NK-92 (cell line): ENCODE results near the gene PDGFD.
"Not testable (repeated sequence)": the region's sequence is repeated elsewhere in the genome, so short reads cannot be mapped to it uniquely, and the experiment has no call there.

Experiments used
- DNase-seq: peaks from one replicate; lab custom pipeline; 2025; ENCODE audit not compliant: unreplicated experiment; lab: John Stamatoyannopoulos, UW

Gene PDGFD

DNA sequence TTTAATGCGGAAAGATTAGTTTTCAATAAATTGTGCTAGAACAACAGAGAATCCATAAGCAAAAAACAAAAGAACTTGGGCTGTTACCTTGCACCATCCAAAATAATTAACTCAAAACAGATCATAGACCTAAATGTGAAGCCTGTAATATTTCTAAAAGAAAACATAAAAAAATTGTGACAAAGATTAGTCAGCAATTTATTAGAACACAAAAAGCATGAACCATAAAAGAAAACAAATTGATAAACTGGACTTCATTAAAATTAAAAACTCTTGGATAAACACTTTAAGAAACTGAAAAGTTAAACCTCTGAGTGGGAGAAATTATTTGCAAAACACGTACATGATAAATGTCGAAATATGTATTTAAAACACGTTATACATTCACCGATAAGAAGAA is 106.0 kb downstream of the PDGFD start:
- no peak for DNase-seq

DNA sequence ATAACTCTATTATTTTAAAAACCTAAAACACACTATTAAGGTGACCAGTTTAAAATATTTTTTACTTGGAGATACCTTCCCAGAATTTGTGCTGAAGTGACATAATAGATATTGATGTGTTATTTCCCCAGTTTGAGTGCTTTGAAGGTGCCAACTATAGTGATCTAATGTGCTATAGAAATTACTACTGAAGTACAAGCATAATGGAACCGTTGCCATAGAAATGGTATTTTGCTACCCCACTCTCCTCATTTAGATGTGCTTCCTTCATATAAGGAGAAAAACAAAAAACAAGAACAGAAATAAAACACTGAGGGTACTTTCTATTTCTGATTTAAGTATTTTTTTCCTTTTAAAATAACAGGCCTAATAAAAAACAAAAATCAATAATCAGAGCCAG is 108.4 kb downstream of the PDGFD start:
- DNase-seq = no peak

DNA sequence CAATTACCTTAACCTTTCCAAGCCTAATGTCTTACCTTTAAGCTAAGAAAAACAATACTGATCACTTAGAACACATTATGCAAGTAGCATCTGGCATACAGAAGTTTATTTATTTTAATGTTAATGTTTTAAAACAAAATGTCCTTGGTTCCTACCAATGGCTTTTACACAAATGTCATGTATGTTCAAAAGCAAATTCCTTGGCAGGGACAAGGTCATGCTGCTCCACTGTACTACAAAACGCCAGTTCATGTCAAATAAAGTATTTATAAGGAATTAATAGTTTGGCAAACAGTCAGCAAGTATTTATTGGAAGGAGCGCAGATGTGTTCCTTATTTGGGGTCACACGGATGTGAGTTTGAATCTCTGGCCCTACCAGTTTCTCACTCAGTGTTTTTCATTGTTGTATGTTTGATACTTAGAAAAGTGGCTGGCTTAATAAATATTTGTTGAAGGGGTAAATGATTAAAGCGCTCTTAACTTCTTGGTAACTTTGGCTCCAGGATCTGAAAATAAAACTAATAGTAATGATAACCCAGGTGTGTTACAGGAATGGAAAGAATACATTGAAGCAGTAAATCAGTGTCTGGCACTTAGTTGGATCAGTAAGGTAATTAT is 108.9 kb downstream of the PDGFD start:
- DNase-seq = no peak

DNA sequence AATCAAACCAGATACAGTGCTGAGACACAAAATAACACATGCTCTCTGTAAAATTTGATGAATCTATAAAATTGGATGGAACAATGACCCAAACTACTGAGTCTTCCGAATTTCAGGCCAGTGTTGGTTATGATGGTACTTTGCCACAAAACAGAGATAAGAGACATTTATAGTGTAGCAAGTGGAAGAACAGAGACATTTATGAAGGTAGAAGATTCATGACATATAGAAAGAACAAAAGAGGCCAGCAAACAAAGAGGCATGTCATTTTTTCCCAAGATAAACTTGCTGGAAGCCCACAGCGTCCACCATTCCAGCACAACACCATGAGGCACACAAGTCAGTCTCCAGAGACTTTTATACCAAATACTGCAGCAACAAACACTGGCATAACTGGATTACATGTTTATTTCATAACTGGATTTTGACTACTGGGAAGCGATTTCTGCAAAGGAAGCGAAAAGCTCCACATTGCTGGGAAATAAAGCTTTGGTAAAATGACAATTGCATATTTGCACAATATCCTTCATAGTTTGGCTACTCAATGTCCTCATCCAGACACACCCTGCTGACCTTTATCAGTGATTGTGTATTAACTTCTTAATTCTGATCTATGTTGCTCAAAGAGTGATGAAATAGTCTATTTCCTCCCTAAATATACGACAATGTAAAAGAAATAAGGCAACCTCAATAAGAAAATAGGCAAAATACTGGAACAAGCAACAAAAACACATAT is 110.0 kb downstream of the PDGFD start:
- no peak for DNase-seq

DNA sequence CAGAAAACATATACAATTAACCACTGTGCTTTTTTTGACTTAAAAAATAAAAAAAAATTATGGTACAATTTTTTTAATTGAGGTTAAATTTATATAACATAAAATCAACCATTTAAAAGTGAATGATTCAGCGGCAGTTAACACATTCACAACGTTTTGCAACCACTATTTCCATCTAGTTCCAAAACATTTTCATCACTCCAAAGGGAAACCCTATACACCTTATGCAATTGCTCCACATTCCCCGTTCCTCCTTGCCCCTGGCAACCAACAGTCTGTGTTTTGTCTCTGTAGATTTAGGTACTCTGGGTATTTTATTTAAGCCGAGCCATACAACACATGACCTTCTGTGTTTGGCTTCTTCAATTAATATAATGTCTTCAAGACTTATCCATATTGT is 112.2 kb downstream of the PDGFD start:
- DNase-seq = no peak

DNA sequence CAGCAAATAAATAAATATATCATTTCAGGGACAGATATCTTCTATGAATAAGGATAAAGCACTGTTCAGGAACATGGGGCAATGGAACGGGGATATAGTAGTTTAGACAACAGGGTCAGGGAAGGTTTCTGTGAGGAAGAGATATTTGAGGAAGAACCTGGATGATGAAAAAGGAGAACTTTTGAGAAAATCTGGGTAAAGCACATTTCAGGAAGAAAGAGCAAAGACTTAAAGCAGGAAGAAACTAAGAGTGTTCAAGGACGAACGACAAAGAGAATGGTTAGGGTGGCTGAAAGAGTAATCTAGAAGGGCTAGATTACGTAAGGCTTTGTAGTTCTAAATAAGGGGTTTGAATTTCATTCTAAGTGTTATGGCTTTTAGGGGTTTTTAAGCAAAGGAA is 114.8 kb downstream of the PDGFD start:
- no peak for DNase-seq

DNA sequence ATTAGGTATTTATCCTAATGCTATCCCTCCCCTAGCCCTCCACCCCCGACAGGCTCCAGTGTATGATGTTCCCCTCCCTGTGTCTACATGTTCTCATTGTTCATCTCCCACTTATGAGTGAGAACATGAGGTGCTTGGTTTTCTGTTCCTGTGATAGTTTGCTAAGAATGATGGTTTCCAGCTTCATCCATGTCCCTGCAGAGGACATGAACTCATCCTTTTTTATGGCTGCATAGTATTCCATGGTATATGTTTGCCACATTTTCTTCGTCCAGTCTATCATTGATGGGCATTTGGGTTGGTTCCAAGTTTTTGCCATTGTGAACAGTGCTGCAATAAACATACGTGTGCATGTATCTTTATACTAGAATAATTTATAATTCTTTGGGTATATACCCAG is 117.1 kb downstream of the PDGFD start:
- not testable (repeated sequence) for DNase-seq

DNA sequence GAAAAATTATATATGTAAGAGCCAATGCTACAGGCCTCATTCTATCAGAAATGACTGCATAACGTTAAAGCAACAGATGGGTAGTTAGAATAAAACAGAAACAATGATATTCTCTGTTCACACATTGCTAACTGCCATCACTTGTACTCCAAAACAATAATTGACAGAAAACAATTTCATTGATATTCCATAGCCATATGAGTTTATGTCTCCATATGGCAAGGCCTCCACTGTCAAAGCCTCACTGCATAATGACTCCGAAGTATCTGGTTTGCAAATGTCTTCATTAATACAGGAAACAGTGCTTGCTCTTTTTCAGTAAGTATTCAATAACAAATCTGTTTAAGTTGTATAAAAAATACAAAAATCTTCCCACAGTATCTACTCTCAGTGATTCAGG is 117.6 kb downstream of the PDGFD start:
- no peak for DNase-seq

DNA sequence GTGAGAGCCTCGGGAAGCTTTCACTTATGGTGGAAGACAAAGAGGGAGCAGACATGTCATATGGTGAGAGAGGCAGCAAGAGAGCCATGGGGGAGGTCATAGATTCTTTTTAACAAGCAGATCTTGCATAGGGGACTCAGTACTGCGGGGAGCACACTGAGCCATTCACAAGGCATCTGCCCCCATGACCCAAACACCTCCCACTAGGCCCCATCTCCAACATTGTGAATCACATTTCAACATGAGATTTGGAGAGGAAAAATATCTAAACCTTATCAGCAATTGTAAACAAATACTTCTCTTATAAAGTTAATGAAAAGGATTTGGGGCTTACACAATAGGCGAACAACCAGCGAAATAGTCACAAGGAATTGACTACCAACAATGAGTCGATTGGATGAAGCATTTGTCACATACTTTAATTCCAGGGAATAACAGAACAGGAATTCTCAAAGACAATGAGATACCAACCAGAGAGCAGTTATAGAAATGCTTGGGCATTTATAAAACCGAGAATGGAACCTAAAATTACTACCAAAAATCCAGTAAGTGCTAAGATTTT is 120.2 kb downstream of the PDGFD start:
- DNase-seq = no peak

DNA sequence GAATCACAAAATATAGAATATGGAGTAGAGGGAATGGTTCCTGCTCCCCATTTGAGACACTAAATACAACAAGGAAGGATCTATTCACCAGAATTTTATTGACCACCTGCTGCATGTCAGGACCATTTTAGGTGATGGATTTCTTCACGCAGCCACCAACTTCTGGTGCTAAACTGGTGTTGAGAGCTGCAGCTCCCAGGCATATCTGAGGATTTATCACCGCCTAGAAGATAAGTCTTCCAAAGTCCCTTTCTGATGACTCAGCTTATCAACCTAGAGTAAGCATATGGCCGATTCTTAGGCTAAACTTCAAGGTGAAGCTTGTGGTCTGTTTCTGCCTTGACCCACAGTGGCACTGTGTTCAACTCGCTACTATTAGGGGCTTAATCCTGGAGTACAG is 120.8 kb downstream of the PDGFD start:
- no peak for DNase-seq

DNA sequence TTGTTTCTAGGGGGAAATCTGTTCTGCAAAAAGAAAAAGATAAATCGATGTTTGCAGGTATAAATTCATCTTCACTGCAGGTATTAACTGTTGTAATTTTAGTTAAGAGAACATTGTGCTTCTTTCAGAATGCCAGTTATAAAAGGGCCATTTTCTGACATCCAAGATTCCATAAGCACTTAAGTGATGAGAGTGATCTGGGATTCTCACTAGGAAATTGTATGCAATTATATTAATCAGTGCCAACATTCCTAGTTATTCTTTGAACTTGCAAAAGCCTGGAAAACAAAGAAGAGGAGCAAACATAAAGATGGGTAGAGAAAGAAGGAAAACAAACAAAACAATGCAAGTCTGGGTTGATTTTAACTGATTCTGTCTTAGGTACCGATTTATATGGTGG is 122.2 kb downstream of the PDGFD start:
- DNase-seq = no peak

DNA sequence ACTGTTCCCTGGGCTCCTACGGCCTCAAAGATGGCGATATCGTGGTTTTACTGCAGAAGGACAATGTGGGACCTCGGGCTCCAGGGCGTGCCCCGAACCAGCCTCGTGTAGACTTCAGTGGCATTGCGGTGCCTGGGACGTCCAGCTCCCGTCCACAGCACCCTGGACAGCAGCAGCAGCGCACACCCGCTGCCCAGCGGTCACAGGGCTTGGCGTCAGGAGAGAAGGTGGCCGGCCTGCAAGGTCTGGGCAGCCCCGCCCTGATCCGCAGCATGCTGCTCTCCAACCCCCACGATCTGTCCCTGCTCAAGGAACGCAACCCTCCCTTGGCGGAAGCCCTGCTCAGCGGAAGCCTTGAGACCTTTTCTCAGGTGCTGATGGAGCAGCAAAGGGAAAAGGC is 127.0 kb downstream of the PDGFD start:
- DNase-seq = no peak

DNA sequence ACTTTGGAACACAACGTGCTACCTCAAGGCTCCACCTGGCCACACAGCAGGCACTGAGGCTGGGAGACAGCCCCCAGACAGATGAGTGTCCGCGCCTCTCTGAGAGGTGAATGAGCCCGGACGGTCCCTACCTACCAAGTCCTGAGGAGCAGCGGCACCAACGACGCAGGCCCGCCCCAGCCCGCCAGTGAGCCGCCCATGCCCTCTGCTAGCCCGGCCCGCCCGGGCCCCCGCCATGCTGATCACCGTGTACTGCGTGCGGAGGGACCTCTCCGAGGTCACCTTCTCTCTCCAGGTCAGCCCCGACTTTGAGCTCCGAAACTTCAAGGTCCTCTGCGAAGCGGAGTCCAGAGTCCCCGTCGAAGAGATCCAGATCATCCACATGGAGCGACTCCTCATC is 127.4 kb downstream of the PDGFD start, which contains the start of gene DDI1:
Gene DDI1 (plus strand): TSS at position 53 of the 400 bp plus-strand sequence. CDS start 183 bp downstream, at position 236.
- DNase-seq = no peak

DNA sequence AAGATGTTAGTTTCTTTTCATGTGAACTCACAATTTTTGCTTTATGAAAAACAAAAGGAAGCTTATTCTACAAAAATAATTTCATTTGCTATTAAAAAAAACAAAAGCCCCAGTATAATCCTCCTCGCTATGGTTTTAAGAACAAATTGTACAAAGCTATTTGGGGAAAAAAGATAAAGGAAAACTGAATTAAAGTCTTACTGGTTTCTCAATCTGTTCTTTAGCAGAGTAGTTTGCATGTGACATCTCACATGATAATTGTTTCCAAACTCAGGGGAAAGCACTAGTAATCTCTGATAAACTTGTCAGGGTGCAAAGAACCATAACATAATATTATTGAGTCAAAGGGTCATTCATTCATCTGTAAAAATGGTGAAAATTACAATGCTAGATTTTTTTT is 130.4 kb downstream of the PDGFD start:
- DNase-seq = no peak

DNA sequence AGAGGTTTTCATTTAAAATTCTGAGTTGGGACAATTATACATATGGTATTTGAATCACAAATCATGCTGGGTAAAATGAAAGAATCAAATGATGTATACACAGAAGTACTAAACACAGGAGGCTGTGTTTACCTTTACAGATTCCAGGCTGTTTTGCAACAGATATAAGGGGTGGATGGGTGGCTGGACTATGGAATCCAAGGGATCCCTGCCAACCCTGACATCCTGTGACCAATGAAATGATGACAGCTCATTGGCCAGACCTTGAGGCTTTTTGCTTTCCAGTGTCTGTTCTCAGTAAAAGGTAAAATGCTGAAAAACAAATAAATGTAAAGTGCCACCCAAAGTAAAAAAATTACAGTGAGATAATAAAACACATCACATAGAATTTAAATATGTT is 130.8 kb downstream of the PDGFD start:
- no peak for DNase-seq

DNA sequence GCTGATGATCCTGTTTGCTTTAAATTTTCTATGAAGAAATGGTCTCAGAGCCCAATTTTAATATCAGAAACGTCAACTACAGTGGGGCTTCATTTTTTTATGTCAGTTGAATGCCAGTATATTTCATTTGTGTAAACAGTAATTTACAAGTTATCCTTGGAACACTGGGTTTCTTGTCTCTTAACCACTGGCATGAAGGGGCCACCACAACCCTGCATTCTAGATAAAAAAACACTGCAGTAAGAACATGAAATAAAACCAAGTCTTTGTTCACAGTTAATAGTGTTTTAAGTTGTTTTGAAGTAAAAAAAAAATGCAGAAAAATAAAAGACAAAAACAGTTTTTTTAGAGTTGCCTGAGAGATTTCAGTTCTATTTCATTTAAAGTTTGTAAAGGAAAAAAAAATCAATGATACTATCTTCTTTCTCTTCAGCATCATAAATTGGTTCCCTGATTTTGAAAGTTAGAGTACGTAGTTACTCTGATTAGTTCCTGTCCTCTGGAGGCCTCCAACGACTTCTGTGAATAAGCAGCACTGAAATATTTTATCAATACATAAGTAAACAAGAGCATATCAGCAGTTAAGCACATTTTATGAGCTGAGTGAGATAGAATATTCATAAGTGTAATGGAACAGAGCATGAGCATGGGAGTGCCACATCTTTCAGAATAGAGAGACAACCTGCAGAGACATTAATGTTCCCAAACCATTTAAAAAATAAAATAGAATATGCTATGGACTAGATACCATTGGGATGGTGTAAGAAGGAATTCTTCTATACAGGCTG is 135.3 kb downstream of the PDGFD start:
- no peak for DNase-seq

DNA sequence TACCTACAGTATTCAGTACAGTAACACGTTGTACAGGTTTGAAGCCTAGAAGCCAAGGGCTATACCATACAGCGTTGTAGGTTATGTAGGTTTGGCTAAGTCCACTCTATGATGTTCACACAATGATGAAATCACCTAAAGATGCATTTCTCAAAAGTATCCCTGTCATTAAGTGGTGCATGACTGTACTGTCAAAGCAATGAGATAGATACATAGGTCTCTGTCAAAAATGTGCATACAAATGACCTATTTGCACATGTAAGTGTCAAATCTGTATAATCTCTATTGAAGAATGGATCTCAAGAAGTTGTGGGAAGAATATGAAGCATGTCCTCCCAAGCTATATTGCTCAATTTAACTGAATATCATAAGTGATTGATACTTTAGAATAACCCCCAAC is 139.4 kb downstream of the PDGFD start:
- no peak for DNase-seq

DNA sequence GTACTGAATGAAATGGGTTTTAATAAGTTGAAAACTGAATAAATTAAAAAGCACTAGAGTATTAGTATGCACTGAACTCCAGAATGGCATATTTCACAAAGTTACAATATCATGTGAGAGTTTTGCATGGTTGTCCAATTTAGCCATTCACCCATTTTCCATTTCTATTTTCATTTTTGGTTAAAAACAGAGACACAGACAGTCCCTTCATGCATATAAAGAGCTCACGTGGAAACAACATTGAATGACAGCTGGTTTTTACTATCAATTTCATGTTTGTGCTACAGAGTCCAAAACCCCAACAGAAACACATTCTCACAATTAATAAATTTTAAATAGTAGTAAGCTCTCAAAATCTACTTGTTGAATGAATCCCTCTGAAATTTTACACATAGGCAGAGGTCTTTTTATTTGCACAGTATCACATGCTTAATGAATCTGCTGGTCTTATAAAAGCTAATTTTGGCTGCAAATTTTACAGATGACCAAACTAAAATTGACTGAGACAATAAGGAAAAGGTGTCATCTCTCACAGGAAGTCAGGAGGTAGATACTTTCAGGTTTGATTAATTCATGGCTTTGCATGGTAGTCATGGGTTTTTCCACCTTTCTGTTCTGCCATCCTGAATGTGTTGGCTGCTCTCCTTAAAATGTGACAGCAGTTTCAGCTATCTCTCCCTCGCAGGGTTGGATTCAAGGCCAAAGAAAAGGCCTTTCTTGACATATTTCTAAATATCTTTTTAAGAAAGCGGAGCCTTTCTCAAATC is 148.1 kb downstream of the PDGFD start:
- DNase-seq = no peak

DNA sequence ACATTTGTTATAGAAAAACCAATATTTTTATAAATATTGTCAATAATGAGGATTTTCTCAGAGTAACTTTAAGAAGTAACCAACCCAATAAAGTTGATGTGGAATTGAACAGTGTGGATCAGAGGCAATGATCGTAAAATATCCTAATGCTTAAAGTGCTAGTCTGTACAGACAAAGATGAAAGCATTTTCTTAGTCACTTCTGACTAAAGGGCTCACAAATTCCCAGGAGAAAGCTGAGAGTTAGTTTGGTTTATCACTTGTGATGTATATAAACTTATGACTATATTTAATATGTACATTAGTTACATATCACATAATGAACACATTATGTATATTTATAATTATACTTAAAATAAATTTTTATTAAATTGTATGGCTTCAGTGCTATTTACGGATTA is 152.9 kb downstream of the PDGFD start:
- DNase-seq = no peak

DNA sequence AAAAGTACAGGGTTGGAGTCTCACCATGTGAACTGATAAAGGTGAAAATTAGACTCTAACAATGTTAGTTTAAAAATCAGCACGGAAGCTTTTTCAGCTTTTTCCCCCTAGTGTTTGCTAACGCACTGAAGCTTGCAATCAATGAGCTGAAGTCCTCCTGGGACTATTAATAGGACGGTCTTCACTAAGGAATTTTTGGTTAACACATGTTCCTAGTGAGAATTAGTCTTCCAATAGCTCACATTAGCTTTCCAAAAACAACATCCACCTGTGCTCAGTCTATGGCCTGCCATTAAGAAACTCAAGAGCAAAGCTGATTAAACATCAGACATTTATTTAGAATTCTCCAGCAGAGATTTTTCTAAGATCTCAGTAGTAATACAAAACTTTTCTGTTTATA is 154.2 kb downstream of the PDGFD start:
- no peak for DNase-seq

DNA sequence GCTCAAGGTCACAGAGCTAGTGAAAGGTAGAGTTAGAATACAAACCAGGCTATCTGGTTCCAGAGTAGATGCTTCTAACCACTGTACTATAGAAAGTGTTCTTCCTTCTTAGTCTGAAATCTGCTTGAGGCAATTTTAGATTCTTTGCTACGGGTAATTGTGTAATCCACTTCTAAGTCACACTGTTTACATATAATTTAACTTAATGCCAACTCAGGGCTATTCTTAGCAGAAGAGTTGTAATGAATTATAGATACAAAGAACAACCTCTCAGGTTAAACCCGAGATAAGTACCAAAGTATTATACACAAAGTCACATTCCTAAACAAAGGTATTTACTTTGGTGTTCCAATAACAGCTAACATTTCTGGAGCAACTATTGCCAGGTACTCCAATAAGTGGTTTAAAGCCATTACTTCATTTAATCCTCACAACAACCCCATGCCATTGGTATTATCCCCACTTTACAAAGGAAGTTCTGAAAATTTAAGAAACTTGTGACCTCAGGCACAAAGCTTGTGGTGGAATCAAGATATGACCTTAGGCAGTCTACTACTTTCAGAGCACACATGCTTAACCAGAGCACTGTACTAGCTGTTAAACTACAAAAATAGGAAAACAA is 158.6 kb downstream of the PDGFD start:
- no peak for DNase-seq
